Measurements from ENCODE around the gene KRT78.

KRT78 gene

GRCh38 chr12:52837781-52838608 is 10.8 kb downstream of the KRT78 start:
- Histone ChIP-seq H3K27me3 (ENCODE audit: insufficient read depth, low read length) (peaks cover 4% of the 10 kb centered on the region; the same call in 1 of the 2 replicates), H3K4me3 (ENCODE audit: low read depth, low read length) (no peak overlapping the region), H3K4me1 (ENCODE audit: control insufficient read depth, insufficient read depth, low read length, unreplicated experiment) (peaks cover 28% of the 10 kb centered on the region), H3K27ac (ENCODE audit: low read depth, low read length) (peak overlapping the region; percentile 40), H2AFZ (ENCODE audit: low read length, unreplicated experiment) (no peak overlapping the region), H3K79me2 (ENCODE audit: control insufficient read depth, insufficient read depth, low read length, unreplicated experiment) (no peaks in the 10 kb centered on the region), H3K36me3 (ENCODE audit: insufficient read depth, low read length) (no peaks in the 10 kb centered on the region)

GRCh38 chr12:52837413-52837741 is 11.4 kb downstream of the KRT78 start:
- H3K4me3 ChIP-seq (ENCODE audit: low read depth, low read length) = no peak overlapping the region
- H3K79me2 ChIP-seq (ENCODE audit: control insufficient read depth, insufficient read depth, low read length, unreplicated experiment) = no peaks in the 10 kb centered on the region
- H2AFZ ChIP-seq (ENCODE audit: low read length, unreplicated experiment) = no peak overlapping the region
- peaks cover 28% of the 10 kb centered on the region for H3K4me1 ChIP-seq (ENCODE audit: control insufficient read depth, insufficient read depth, low read length, unreplicated experiment)
- peaks cover 4% of the 10 kb centered on the region; the same call in 1 of the 2 replicates for H3K27me3 ChIP-seq (ENCODE audit: insufficient read depth, low read length)
- H3K36me3 ChIP-seq (ENCODE audit: insufficient read depth, low read length) = no peaks in the 10 kb centered on the region
- peak overlapping the region; percentile 40 for H3K27ac ChIP-seq (ENCODE audit: low read depth, low read length)

GRCh38 chr12:52836491-52837412 is 12.0 kb downstream of the KRT78 start:
- Histone ChIP-seq H3K36me3 (ENCODE audit: insufficient read depth, low read length) (no peaks in the 10 kb centered on the region), H3K79me2 (ENCODE audit: control insufficient read depth, insufficient read depth, low read length, unreplicated experiment) (no peaks in the 10 kb centered on the region), H3K4me3 (ENCODE audit: low read depth, low read length) (no peak overlapping the region), H3K4me1 (ENCODE audit: control insufficient read depth, insufficient read depth, low read length, unreplicated experiment) (peaks cover 28% of the 10 kb centered on the region), H2AFZ (ENCODE audit: low read length, unreplicated experiment) (no peak overlapping the region), H3K27me3 (ENCODE audit: insufficient read depth, low read length) (no peaks in the 10 kb centered on the region), H3K27ac (ENCODE audit: low read depth, low read length) (peak overlapping the region; percentile 13; the same call in 1 of the 2 replicates)

GRCh38 chr12:52836042-52836466 is 12.7 kb downstream of the KRT78 start:
- Histone ChIP-seq H3K27ac (ENCODE audit: low read depth, low read length) (no peak overlapping the region; the same call in 1 of the 2 replicates), H3K27me3 (ENCODE audit: insufficient read depth, low read length) (no peaks in the 10 kb centered on the region), H3K36me3 (ENCODE audit: insufficient read depth, low read length) (no peaks in the 10 kb centered on the region), H2AFZ (ENCODE audit: low read length, unreplicated experiment) (no peak overlapping the region), H3K4me3 (ENCODE audit: low read depth, low read length) (no peak overlapping the region), H3K79me2 (ENCODE audit: control insufficient read depth, insufficient read depth, low read length, unreplicated experiment) (no peaks in the 10 kb centered on the region), H3K4me1 (ENCODE audit: control insufficient read depth, insufficient read depth, low read length, unreplicated experiment) (peaks cover 28% of the 10 kb centered on the region)

GRCh38 chr12:52835271-52836041 is 13.3 kb downstream of the KRT78 start:
- H2AFZ ChIP-seq (ENCODE audit: low read length, unreplicated experiment) = no peak overlapping the region
- H3K79me2 ChIP-seq (ENCODE audit: control insufficient read depth, insufficient read depth, low read length, unreplicated experiment) = no peaks in the 10 kb centered on the region
- no peaks in the 10 kb centered on the region for H3K36me3 ChIP-seq (ENCODE audit: insufficient read depth, low read length)
- peaks cover 28% of the 10 kb centered on the region for H3K4me1 ChIP-seq (ENCODE audit: control insufficient read depth, insufficient read depth, low read length, unreplicated experiment)
- H3K4me3 ChIP-seq (ENCODE audit: low read depth, low read length) = no peak overlapping the region
- H3K27me3 ChIP-seq (ENCODE audit: insufficient read depth, low read length) = no peaks in the 10 kb centered on the region
- no peak overlapping the region for H3K27ac ChIP-seq (ENCODE audit: low read depth, low read length)

- Histone ChIP-seq H3K27ac (ENCODE audit: low read depth, low read length) (no peak overlapping the region), H3K4me3 (ENCODE audit: low read depth, low read length) (no peak overlapping the region), H3K79me2 (ENCODE audit: control insufficient read depth, insufficient read depth, low read length, unreplicated experiment) (no peaks in the 10 kb centered on the region), H3K27me3 (ENCODE audit: insufficient read depth, low read length) (no peaks in the 10 kb centered on the region), H2AFZ (ENCODE audit: low read length, unreplicated experiment) (no peak overlapping the region), H3K4me1 (ENCODE audit: control insufficient read depth, insufficient read depth, low read length, unreplicated experiment) (peaks cover 28% of the 10 kb centered on the region), H3K36me3 (ENCODE audit: insufficient read depth, low read length) (no peaks in the 10 kb centered on the region)
These were observed 14.1 kb downstream of the KRT78 start for GRCh38 chr12:52834727-52835001.

- H3K27me3 ChIP-seq (ENCODE audit: insufficient read depth, low read length) = no peaks in the 10 kb centered on the region
- no peak within 1 kb of the TSS for H2AFZ ChIP-seq (ENCODE audit: low read length, unreplicated experiment)
- H3K27ac ChIP-seq (ENCODE audit: low read depth, low read length) = no peak within 1 kb of the TSS
These were observed 14.7 kb downstream of the KRT78 start, which contains the start of gene KRT79 for GRCh38 chr12:52833922-52834726. Gene KRT79 (minus strand): TSS chr12:52834311. CDS start chr12:52834260, 51 bp downstream.

GRCh38 chr12:52832985-52833905 is 15.5 kb downstream of the KRT78 start:
- Histone ChIP-seq H3K4me3 (ENCODE audit: low read depth, low read length) (no peak overlapping the region), H3K4me1 (ENCODE audit: control insufficient read depth, insufficient read depth, low read length, unreplicated experiment) (peaks cover 28% of the 10 kb centered on the region), H3K79me2 (ENCODE audit: control insufficient read depth, insufficient read depth, low read length, unreplicated experiment) (no peaks in the 10 kb centered on the region), H2AFZ (ENCODE audit: low read length, unreplicated experiment) (no peak overlapping the region), H3K27me3 (ENCODE audit: insufficient read depth, low read length) (no peaks in the 10 kb centered on the region), H3K36me3 (ENCODE audit: insufficient read depth, low read length) (no peaks in the 10 kb centered on the region), H3K27ac (ENCODE audit: low read depth, low read length) (no peak overlapping the region)

More at GRCh38 chr12:52833922-52834726, 14.7 kb downstream of the KRT78 start, which contains the start of gene KRT79:
- Histone ChIP-seq H3K79me2 (ENCODE audit: control insufficient read depth, insufficient read depth, low read length, unreplicated experiment) (no peaks in the 10 kb centered on the region), H3K4me1 (ENCODE audit: control insufficient read depth, insufficient read depth, low read length, unreplicated experiment) (peaks cover 28% of the 10 kb centered on the region), H3K4me3 (ENCODE audit: low read depth, low read length) (no peak within 1 kb of the TSS), H3K36me3 (ENCODE audit: insufficient read depth, low read length) (no peaks in the 10 kb centered on the region)

- Histone ChIP-seq H3K79me2 (ENCODE audit: control insufficient read depth, insufficient read depth, low read length, unreplicated experiment) (no peaks in the 10 kb centered on the region), H3K27ac (ENCODE audit: low read depth, low read length) (no peak overlapping the region), H2AFZ (ENCODE audit: low read length, unreplicated experiment) (no peak overlapping the region), H3K4me1 (ENCODE audit: control insufficient read depth, insufficient read depth, low read length, unreplicated experiment) (peaks cover 21% of the 10 kb centered on the region), H3K36me3 (ENCODE audit: insufficient read depth, low read length) (no peaks in the 10 kb centered on the region), H3K27me3 (ENCODE audit: insufficient read depth, low read length) (no peaks in the 10 kb centered on the region), H3K4me3 (ENCODE audit: low read depth, low read length) (no peak overlapping the region)
These were observed 16.3 kb downstream of the KRT78 start for GRCh38 chr12:52832451-52832850.

Measured in ACC112 (cell line).